Thoracic aorta (tissue), 2 donors: Measurements from ENCODE around the gene RNF187. TPM values are rescaled to one million over a fixed set of nuclear protein-coding genes. Genes with fewer than 3 reads are reported as not detected.

Source experiments
- ATAC-seq: fragments of 150-250 bp; one replicate; pipeline ENCODE4 v1.8.0; 2017; ENCODE audit warnings: low read depth; ENCODE audit not compliant: insufficient number of reproducible peaks, low FRiP score
- DNase-seq: peaks from one replicate; pipeline ENCODE4 v3.0.0-alpha.2; 2020; ENCODE audit warnings: low spot score
- H3K27ac ChIP-seq, 2 donors: fragments of 200-600 bp; sonication (generic); 1 replicate in 1 of 2; 2 replicates in 1 of 2; pipeline ENCODE4 v1.5.1; 2016; ENCODE audit warnings: mild to moderate bottlenecking in 2 of 2, moderate library complexity in 2 of 2
- H3K27me3 ChIP-seq: fragments of 200-600 bp; sonication (generic); replicated peaks from 2 replicates; pipeline ENCODE4 v1.6.0; 2016; ENCODE audit warnings: mild to moderate bottlenecking; ENCODE audit not compliant: insufficient read depth
- H3K36me3 ChIP-seq: fragments of 200-600 bp; sonication (generic); one replicate; pipeline ENCODE4 v1.5.1; 2016
- H3K4me1 ChIP-seq, 2 donors: fragments of 200-600 bp; sonication (generic); 1 replicate in 1 of 2; 2 replicates in 1 of 2; pipeline versions ENCODE4 v1.5.1 to v1.6.0; 2016; ENCODE audit warnings: low read depth in 2 of 2, mild to moderate bottlenecking in 1 of 2; ENCODE audit not compliant: control insufficient read depth in 1 of 2
- H3K4me3 ChIP-seq: fragments of 200-600 bp; sonication (generic); 2 replicates; pipeline ENCODE4 v1.5.1; 2016; ENCODE audit warnings: mild to moderate bottlenecking
- H3K9me3 ChIP-seq: fragments of 200-600 bp; sonication (generic); 2 replicates; pipeline ENCODE4 v1.5.1; 2016
- total RNA-seq, 2 donors: library from RNA; depleted of rRNA; stranded (reverse); fragments of >200 nt; gene quantifications; one replicate each; pipeline versions ENCODE4 v1.1.0 to v1.2.3, GENCODE V29; 2016
- TF ChIP-seq, protein P1 (sequence below): fragments of 200-600 bp; sonication (generic); IDR thresholded peaks from one replicate; pipeline ENCODE4 v1.5.1; 2019; ENCODE audit warnings: antibody characterized with exemption

RNF187 gene
- total RNA-seq, 2 donors from 2014 or later, result 35.6 to 70.1 TPM

DNA sequence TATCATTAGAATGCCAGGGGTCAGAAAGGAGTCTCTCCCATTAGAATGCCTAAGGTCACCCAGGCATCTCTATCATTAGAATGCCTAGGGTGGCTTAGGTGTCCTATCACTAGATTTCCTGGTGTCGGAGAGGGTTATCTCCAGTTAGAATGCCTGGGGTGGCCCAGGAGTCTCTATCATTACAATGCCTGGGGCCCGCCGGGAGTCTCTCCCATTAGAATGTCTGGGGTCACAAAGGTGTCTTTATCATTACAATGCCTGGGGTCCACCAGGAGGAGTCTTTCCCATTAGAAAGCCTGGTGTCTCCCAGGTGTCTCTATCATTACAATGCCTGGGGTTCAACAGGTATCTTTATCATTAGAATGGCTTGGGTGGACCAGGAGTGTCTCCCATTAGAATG lies 56.2 kb downstream of the RNF187 start:
- Histone ChIP-seq H3K4me1 (no peaks in the 10 kb centered on the region), H3K27ac (no peak overlapping the region), H3K36me3 (no peaks in the 10 kb centered on the region), H3K27me3 (no peaks in the 10 kb centered on the region), H3K4me3 (no peak overlapping the region), H3K9me3 (no peaks in the 10 kb centered on the region)
- no peak for DNase-seq
- TF ChIP-seq, protein P1, sequence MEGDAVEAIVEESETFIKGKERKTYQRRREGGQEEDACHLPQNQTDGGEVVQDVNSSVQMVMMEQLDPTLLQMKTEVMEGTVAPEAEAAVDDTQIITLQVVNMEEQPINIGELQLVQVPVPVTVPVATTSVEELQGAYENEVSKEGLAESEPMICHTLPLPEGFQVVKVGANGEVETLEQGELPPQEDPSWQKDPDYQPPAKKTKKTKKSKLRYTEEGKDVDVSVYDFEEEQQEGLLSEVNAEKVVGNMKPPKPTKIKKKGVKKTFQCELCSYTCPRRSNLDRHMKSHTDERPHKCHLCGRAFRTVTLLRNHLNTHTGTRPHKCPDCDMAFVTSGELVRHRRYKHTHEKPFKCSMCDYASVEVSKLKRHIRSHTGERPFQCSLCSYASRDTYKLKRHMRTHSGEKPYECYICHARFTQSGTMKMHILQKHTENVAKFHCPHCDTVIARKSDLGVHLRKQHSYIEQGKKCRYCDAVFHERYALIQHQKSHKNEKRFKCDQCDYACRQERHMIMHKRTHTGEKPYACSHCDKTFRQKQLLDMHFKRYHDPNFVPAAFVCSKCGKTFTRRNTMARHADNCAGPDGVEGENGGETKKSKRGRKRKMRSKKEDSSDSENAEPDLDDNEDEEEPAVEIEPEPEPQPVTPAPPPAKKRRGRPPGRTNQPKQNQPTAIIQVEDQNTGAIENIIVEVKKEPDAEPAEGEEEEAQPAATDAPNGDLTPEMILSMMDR, result no peak
- no peak for ATAC-seq

DNA sequence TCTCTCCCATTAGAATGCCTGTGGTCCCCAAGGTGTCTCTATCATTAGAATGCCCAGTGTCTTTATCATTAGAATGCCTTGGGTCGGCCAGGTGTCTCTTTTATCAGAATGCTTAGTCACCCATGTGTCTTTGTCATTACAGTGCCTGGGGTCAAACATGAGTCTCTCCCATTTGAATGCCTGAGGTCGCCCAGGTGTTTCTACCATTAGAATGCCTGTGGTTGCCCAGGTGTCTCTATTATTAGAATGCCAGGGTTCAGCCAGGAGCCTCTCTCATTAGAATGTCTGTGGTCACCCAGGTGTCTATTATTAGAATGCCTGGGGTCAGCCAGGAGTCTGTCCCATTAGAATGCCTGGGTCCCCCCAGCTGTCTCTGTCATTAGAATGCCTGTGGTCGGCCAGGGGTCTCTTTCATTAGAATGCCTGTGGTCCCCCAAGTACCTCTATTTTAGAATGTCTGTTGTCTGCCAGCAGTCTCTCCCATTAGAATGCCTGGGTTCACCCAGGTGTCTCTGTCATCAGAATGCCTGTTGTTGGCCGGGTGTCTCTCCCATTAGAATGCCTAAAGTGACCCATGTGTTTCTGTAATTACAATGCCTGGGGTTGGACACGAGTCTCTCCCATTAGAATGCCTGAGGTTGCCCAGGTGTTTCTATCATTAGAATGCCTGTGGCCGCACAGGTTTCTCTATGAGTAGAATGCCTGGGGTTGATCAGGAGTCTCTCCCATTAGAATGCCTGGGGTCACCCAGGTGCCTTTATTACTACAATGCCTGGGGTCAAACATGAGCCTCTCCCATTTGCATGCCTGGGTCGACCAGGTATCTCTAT lies 57.1 kb downstream of the RNF187 start:
- no peaks in the 10 kb centered on the region for H3K27me3 ChIP-seq
- no peak overlapping the region for H3K4me3 ChIP-seq
- H3K27ac ChIP-seq, result no peak overlapping the region
- ATAC-seq (no peak), DNase-seq (no peak)
- no peaks in the 10 kb centered on the region for H3K4me1 ChIP-seq
- H3K9me3 ChIP-seq, result no peaks in the 10 kb centered on the region
- TF ChIP-seq, protein P1, result no peak
- H3K36me3 ChIP-seq, result no peaks in the 10 kb centered on the region

DNA sequence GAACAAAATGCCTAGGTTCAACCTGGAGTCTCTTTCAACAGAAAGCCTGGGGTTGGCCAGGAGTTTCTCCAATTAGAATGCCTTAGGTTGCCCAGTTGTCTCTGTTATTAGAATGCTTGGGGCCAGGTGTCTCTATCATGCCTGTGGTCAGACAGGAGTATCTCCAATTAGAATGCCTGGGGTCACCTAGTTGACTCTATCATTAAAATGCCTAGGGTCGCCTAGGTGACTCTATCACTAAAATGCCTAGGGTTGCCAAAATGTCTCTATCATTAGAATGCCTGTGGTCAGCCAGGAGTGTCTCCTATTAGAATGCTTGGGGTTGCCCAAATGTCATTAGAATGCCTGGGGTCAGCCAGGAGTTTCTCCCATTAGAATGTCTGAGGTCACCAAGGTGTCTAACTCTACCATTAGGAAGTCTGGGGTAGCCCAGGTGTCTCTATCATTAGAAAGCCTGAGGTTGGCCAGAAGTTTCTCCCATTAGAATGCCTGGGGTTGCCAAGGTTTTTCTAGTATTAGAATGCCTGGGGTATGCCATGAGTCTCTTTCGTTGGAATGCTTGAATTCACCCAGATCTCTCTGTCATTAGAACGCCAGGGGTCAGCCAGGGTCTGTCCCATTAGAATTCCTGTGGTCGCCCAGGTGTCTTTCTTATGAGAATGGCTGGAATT lies 57.9 kb downstream of the RNF187 start:
- Histone ChIP-seq H3K27me3 (no peaks in the 10 kb centered on the region), H3K9me3 (no peaks in the 10 kb centered on the region), H3K4me1 (no peaks in the 10 kb centered on the region), H3K36me3 (no peaks in the 10 kb centered on the region), H3K27ac (no peak overlapping the region), H3K4me3 (no peak overlapping the region)
- TF ChIP-seq, protein P1, result no peak
- DNase-seq (no peak), ATAC-seq (no peak)

Other genes starting within 250 kb of the RNF187 start
- 10 to 100 TPM; 30.1 to 32.5 TPM for gene TRIM11, start 80.5 kb upstream of the RNF187 start, total RNA-seq
- gene TRIM17, start 70.5 kb upstream of the RNF187 start, total RNA-seq, result under 1 TPM in 1 of 2 donors, not detected in 1; 0.56 TPM
- 10 to 100 TPM; 23.0 to 37.7 TPM for gene RHOU, start 248.1 kb downstream of the RNF187 start, total RNA-seq